ENCODE measurements around the gene TMEM131L.

GRCh38 chr4:153468587-153468986 lies 2.4 kb downstream of the TMEM131L start:
- TF ChIP-seq CTCF (IDR thresholded peaks at IDR 0.05; ENCODE audit: low read depth, low read length, missing input control) (no peak), RAD21 (IDR thresholded peaks at IDR 0.05) (no peak), YY1 (IDR thresholded peaks at IDR 0.05) (no peak), SP1 (IDR thresholded peaks at IDR 0.05) (no peak), TAF1 (conservative IDR thresholded peaks at IDR 0.05) (no peak), RXRA (IDR thresholded peaks at IDR 0.05) (no peak), FOXA1 (IDR thresholded peaks at IDR 0.05) (no peak), MAX (IDR thresholded peaks at IDR 0.05) (no peak), JUND (IDR thresholded peaks at IDR 0.05) (no peak), EGR1 (IDR thresholded peaks at IDR 0.05; ENCODE audit: low read depth in 2 of 2) (no peak), GABPA (IDR thresholded peaks at IDR 0.05 in 1 of 2, conservative IDR thresholded peaks at IDR 0.05 in 1 of 2) (no peak)
- TF ChIP-seq, protein P1, sequence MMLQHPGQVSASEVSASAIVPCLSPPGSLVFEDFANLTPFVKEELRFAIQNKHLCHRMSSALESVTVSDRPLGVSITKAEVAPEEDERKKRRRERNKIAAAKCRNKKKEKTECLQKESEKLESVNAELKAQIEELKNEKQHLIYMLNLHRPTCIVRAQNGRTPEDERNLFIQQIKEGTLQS (IDR thresholded peaks at IDR 0.05) = no peak
- TF ChIP-seq, protein P2, sequence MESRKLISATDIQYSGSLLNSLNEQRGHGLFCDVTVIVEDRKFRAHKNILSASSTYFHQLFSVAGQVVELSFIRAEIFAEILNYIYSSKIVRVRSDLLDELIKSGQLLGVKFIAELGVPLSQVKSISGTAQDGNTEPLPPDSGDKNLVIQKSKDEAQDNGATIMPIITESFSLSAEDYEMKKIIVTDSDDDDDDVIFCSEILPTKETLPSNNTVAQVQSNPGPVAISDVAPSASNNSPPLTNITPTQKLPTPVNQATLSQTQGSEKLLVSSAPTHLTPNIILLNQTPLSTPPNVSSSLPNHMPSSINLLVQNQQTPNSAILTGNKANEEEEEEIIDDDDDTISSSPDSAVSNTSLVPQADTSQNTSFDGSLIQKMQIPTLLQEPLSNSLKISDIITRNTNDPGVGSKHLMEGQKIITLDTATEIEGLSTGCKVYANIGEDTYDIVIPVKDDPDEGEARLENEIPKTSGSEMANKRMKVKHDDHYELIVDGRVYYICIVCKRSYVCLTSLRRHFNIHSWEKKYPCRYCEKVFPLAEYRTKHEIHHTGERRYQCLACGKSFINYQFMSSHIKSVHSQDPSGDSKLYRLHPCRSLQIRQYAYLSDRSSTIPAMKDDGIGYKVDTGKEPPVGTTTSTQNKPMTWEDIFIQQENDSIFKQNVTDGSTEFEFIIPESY (IDR thresholded peaks at IDR 0.05) = no peak
- TF ChIP-seq, protein P3, sequence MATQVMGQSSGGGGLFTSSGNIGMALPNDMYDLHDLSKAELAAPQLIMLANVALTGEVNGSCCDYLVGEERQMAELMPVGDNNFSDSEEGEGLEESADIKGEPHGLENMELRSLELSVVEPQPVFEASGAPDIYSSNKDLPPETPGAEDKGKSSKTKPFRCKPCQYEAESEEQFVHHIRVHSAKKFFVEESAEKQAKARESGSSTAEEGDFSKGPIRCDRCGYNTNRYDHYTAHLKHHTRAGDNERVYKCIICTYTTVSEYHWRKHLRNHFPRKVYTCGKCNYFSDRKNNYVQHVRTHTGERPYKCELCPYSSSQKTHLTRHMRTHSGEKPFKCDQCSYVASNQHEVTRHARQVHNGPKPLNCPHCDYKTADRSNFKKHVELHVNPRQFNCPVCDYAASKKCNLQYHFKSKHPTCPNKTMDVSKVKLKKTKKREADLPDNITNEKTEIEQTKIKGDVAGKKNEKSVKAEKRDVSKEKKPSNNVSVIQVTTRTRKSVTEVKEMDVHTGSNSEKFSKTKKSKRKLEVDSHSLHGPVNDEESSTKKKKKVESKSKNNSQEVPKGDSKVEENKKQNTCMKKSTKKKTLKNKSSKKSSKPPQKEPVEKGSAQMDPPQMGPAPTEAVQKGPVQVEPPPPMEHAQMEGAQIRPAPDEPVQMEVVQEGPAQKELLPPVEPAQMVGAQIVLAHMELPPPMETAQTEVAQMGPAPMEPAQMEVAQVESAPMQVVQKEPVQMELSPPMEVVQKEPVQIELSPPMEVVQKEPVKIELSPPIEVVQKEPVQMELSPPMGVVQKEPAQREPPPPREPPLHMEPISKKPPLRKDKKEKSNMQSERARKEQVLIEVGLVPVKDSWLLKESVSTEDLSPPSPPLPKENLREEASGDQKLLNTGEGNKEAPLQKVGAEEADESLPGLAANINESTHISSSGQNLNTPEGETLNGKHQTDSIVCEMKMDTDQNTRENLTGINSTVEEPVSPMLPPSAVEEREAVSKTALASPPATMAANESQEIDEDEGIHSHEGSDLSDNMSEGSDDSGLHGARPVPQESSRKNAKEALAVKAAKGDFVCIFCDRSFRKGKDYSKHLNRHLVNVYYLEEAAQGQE (IDR thresholded peaks at IDR 0.05) = no peak
